Measurements from ENCODE around the gene CDC45.

Gene CDC45

DNA sequence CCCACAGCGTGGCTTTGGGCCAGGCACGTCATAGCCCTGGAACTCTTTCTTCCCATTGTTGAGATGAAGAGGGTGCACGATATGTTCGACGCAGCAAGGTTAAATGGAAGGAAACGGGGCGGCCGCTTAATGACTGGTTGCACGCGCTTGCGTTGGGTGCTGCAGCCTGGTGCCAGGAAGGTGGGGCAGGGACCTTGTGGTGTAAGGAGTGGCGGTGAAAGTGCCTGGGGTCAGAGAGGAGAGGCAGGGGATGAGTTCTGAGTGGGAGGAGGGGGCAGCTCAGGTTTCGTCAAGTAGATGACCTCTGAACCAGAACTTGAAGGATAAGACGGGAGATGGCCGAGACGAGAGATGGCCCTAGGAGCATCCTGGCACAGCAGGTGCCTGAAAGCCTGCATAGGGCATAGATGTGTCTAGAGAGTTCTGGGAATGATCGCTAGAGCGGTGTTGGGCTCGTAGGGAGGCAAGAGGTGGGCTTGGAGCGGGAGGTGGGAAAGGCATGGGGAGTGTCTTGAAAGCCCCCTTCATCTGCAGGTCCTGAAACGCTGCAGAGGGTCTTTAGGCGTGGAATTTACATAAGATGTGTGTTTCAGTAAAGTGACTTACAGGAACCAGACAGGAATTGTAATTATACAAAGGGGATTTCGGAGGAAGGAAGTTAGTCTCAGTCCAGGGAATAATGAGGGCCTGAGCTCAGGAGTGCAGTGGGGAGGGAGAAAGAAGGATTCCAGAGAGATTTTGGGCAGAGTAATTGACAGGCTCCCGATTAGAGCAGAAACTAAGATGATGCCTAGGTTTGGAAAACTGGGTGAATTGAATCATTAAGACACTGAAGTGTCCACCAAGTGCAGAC, 87.7 kb downstream of the CDC45 start:
- no peak for DNase-seq

GRCh38 chr22:19568337-19569275, 88.9 kb downstream of the CDC45 start:
- no peak for DNase-seq

DNA sequence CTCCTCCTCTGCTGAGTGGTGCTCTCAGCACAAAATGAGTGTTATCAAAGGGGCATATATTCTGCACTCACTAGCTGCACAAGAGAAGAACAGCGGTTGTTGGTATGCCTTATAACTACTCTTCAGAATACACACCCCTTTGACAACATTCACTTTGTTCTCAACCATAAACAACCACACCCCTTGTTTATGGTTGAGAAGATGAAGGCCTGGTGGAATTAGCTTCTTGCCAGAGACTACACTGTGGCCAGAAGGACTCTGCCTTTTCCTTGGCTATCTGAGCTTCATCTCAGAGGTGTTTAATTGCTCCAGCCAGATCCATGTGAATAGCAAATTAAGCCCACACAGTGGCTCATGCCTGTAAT, 89.5 kb downstream of the CDC45 start:
- DNase-seq: no peak

GRCh38 chr22:19569976-19570375, 90.3 kb downstream of the CDC45 start:
- no peak for DNase-seq

Data from NCI-H774 (cell line).